Kidney glomerular epithelial cell (primary cell): ENCODE measurements around the gene MAEA.

ENCODE experiments used
- DNase-seq: peaks from one replicate; lab custom pipeline; 2025; lab: John Stamatoyannopoulos, UW

The MAEA gene

GRCh38 chr4:1249731-1250526, 39.8 kb upstream of the MAEA start:
- DNase-seq, result no peak

GRCh38 chr4:1250527-1250812, 39.2 kb upstream of the MAEA start:
- DNase-seq, result no peak

GRCh38 chr4:1250921-1251772, 38.5 kb upstream of the MAEA start:
- DNase-seq, result no peak

- DNase-seq, result no peak
Measured at GRCh38 chr4:1251773-1252066, 38.0 kb upstream of the MAEA start.

GRCh38 chr4:1252928-1253492, 36.7 kb upstream of the MAEA start:
- no peak for DNase-seq

GRCh38 chr4:1253831-1254230, 35.9 kb upstream of the MAEA start:
- no peak for DNase-seq

GRCh38 chr4:1255151-1255550, 34.5 kb upstream of the MAEA start:
- DNase-seq, result no peak

GRCh38 chr4:1255699-1256098, 34.0 kb upstream of the MAEA start:
- DNase-seq, result no peak

GRCh38 chr4:1258457-1258856, 31.2 kb upstream of the MAEA start:
- DNase-seq, result no peak

- DNase-seq, result no peak
Measured at GRCh38 chr4:1259966-1260365, 29.7 kb upstream of the MAEA start.

- no peak for DNase-seq
Measured at GRCh38 chr4:1260418-1261106, 29.1 kb upstream of the MAEA start.

GRCh38 chr4:1261107-1261928, 28.4 kb upstream of the MAEA start:
- DNase-seq, result no peak

- DNase-seq, result no peak
Measured at GRCh38 chr4:1264942-1265341, 24.7 kb upstream of the MAEA start.

GRCh38 chr4:1265351-1265750, 24.3 kb upstream of the MAEA start:
- no peak for DNase-seq

GRCh38 chr4:1266881-1267763, 22.6 kb upstream of the MAEA start:
- DNase-seq, result no peak

GRCh38 chr4:1269209-1269608, 20.5 kb upstream of the MAEA start:
- no peak for DNase-seq

- no peak for DNase-seq
Measured at GRCh38 chr4:1271686-1272085, 18.0 kb upstream of the MAEA start.

GRCh38 chr4:1274871-1275270, 14.8 kb upstream of the MAEA start:
- no peak for DNase-seq

GRCh38 chr4:1276984-1277383, 12.7 kb upstream of the MAEA start:
- DNase-seq, result no peak

- DNase-seq, result peak; percentile 29
Measured at GRCh38 chr4:1277667-1278665, 11.7 kb upstream of the MAEA start.
